HG03575 (cell line): ENCODE results near the gene C1RL.

Experiments
- ATAC-seq: cut with Tn5 transposase; IDR thresholded peaks from one replicate; pipeline ENCODE4 v1.9.1; 2021; ENCODE audit not compliant: unreplicated experiment, insufficient number of reproducible peaks, low FRiP score; ENCODE audit errors: extremely low read depth

Gene C1RL

GRCh38 chr12:7099290-7099996 lies 9.6 kb downstream of the C1RL start:
- no peak for ATAC-seq

- ATAC-seq, result no peak
Observed at GRCh38 chr12:7096979-7097378, 12.0 kb downstream of the C1RL start.

- no peak for ATAC-seq
Observed at GRCh38 chr12:7096006-7096932, 12.7 kb downstream of the C1RL start.

- ATAC-seq, result no peak
Observed at GRCh38 chr12:7093892-7094291, 15.1 kb downstream of the C1RL start.

GRCh38 chr12:7093486-7093885 lies 15.5 kb downstream of the C1RL start:
- no peak for ATAC-seq

GRCh38 chr12:7092986-7093460 lies 16.0 kb downstream of the C1RL start:
- ATAC-seq, result no peak

GRCh38 chr12:7092229-7092985 lies 16.6 kb downstream of the C1RL start, which contains the start of gene C1R:
TSS of gene C1R (minus strand) at chr12:7092445. CDS start at chr12:7092388, 57 bp downstream.
- no peak for ATAC-seq

GRCh38 chr12:7091660-7092228 lies 17.3 kb downstream of the C1RL start:
- no peak for ATAC-seq

- ATAC-seq, result no peak
Observed at GRCh38 chr12:7091171-7091570, 17.8 kb downstream of the C1RL start.

GRCh38 chr12:7090222-7090998 lies 18.6 kb downstream of the C1RL start:
- ATAC-seq, result no peak

- ATAC-seq, result no peak
Observed at GRCh38 chr12:7089196-7089871, 19.7 kb downstream of the C1RL start.

GRCh38 chr12:7083125-7083524 lies 25.9 kb downstream of the C1RL start:
- no peak for ATAC-seq

- ATAC-seq, result no peak
Observed at GRCh38 chr12:7081037-7081436, 28.0 kb downstream of the C1RL start.

- ATAC-seq, result no peak
Observed at GRCh38 chr12:7079826-7080125, 29.2 kb downstream of the C1RL start.

GRCh38 chr12:7078163-7078562 lies 30.9 kb downstream of the C1RL start:
- no peak for ATAC-seq

GRCh38 chr12:7076493-7076892 lies 32.5 kb downstream of the C1RL start:
- ATAC-seq, result no peak

- no peak for ATAC-seq
Observed at GRCh38 chr12:7075939-7076338, 33.1 kb downstream of the C1RL start.

- no peak for ATAC-seq
Observed at GRCh38 chr12:7075518-7075917, 33.5 kb downstream of the C1RL start.
